SIG-M5 (cell line): ENCODE measurements around the gene TSHZ2.

ENCODE experiments used
- DNase-seq: peaks from one replicate; lab custom pipeline; 2025; lab: John Stamatoyannopoulos, UW

TSHZ2 gene

DNA sequence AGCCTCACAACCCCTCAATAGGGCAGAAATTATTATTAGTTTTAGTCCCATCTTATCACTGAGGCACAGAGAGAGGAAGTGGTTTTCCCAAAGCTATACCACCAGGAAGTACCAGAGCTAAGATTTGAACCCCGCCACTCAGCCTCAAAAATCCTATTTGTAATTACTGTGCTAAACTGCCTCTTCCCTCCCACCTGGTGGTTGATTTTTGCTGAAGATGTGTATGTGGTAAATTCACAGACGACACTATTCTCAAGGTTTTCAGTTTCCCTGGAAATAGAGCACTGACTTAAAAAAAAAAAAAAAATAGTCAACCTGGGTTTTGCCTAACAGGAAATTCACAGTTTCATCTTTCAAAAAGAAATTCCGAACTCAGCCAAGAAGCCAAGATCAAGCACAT lies 57.9 kb downstream of the TSHZ2 start:
- no peak for DNase-seq

DNA sequence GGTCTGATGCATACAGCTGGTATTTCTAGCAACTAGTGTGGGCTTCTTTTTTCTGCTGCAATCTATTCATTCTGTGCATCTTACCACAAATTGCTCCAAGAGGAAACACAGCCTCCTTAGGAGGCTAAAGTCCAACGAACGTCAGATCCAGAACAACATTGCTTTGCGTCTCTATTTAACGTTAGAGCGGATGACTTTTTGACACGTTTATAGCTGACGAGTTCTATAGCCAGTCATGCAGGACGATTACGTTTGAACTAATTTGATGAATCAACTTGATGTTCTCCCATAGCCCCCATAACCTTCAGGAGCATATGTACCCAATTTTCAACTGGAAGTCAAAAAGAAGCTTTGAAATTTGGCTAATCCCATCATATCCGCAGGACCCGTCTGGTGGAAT lies 59.9 kb downstream of the TSHZ2 start:
- DNase-seq: no peak

DNA sequence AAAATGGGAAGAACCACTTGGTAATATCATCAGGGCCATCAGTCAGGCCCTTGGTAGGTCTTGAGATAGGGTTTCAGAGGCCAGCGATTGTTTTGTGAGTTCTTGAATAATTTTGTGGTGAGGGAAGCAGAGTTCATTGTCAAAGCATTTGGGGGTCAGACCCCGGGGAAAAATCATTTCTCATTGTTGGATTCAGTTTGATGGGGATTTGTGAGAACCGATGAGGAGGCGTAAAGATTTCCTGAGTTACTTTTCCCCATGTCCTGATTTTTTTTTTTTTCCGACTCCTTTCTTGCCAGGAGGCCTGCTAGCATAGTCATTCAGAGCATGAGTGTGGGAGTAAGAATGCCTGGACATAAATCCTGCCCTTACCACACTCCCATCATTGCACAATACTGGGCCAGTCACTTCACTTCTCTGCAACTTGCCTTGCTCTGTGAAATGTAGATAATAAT lies 60.3 kb downstream of the TSHZ2 start:
- DNase-seq: no peak

DNA sequence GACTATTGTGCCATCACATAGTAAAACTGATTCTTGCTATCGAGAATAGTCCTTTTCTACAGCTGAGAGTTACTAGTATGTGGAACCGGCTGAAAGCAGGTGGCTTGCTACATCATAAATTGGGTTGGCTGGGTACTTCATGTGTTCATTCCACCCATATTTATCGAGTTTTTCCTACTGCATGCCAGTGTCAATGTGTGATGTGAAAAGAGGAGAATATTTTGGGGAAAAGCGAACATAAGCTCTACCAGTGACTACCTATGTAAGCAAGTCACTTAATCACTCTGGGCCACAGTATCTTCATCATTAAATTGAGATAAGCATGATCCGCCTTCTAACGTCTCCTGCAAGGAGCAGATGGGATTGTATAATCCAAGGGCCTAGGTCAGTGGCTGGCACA lies 61.0 kb downstream of the TSHZ2 start:
- DNase-seq: no peak

DNA sequence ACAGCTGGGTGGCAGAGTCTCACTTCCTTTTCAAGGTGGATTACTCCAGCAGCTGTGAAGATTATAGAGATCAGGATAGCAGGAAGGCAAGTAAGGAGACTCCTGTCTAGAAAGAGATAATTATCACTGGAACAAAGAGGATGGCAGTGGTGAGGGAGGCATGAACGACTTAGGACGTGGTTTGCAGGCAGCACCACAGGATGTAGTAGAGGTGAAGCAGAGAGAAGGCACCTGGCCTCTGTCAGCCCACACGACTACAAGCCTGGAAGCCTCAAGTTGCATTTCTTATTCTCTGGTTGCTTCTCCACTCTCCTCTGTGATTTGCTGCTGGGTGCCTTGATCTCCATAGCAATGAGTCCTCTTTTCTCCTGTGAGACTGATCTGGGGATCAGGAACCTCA lies 62.7 kb downstream of the TSHZ2 start:
- no peak for DNase-seq

DNA sequence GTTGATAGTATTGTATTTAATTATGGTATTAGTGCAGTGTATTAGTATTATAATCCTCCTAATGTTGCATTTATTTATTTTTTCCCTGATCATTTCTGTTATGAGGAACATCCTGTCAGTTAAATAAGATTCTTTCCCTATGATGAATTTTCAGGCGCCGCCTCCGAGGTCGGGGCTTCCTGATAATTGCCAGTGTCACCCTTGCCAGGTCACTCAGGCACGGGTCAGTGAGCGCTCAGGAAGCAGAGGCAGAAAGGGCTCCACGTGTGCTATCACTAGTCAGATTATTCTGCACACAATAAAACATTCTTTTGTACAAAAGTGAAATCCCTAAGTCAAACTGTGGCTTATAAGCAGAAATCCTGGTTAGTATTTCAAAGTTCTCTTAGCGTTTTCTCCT lies 64.8 kb downstream of the TSHZ2 start:
- no peak for DNase-seq

DNA sequence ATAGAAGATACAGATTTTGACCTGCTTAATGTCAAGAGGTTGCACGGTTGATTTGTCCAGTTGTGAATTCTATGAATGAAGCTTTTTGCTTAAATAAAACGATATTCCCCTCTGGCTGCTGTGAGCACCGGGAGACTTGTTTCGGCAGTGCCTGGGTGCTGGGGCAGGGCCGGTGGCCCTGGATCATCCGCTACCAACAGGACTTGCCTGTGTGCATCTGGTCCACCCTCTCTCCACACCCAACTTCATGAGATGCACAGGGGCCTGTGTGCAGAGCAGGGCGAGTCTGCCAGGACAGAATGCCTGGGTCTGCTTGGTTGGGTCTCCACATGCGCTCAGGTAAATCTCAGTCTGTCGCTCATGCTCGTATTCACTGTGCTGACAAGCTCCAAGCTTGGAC lies 65.5 kb downstream of the TSHZ2 start:
- no peak for DNase-seq

DNA sequence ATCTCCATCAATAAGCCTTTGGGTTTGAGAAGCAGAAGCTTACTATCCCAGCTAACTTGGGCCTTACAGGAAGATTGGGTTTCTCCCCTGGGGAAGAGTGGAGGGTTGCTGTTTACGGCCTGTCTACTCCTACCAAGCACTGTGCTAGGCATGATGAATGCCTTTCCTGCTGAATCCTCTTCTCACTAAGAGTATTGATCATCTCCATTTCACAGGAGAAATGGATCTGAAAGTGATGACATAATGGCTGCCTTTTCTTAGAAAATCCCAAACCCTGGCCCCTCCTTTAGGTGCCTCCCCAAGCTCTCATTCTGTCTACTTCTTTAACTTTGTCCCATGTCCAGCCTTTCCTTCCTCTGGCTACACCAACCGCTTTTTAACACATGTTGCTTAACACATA lies 66.1 kb downstream of the TSHZ2 start:
- no peak for DNase-seq

DNA sequence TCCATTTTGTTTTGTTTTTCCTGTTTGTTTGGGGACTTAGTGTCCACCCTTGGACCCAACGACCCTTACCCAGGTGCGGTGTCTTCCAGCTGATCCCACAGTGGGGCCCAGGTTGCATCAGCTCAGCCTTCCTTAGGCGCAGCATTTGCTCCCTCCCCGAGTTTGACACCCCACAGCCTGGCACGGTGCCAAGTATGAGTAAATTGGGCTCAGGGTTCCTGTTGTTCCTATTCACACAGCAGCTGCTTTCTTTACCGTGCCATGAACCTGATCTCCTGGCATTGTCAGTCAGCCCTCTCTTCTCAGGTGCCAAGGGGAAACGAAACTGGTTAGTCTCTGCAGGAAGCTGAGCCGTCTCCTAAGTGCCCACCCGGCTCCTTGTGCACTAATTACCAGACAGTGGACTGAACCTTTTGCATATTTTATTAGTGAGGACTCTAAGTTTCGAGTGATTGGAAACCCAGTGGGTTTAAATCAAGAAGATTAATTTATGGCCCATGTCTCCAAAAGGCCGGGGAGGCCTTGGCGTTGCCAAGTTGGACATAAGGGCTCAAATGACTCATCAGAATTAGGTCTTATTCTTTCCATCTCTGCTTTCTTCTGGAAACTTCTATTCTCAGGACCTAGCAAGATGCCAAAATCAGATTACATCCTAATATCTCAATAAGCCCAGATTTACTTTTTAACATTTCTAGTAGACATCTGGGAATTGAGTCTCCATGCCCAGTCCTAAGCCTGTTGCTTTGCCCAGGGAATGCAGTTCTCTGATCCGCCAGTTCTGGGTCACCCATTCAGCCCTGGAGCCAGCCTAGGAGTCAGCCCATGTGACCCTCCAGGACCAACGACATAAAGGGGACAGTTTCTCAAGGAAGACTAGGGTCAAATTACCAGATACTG lies 68.8 kb downstream of the TSHZ2 start:
- DNase-seq: no peak

DNA sequence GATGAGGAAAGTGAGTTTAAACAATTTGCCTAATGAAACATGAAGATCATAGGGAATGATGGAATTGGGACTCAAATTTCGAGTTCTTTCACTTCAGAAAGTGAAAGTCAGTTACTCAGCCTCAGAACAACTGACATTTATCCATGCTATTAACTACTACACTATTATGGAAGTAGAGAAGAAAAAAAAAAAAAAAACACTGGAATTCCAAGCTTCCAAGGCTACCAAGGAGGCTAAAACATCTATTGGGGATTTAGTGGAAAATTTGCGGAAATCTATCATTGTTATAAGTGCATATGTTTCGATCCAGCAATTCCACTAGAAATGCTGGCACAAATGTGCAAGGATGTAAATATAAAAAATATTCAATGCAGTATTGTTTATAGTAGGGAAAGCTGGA lies 70.4 kb downstream of the TSHZ2 start:
- DNase-seq: no peak

DNA sequence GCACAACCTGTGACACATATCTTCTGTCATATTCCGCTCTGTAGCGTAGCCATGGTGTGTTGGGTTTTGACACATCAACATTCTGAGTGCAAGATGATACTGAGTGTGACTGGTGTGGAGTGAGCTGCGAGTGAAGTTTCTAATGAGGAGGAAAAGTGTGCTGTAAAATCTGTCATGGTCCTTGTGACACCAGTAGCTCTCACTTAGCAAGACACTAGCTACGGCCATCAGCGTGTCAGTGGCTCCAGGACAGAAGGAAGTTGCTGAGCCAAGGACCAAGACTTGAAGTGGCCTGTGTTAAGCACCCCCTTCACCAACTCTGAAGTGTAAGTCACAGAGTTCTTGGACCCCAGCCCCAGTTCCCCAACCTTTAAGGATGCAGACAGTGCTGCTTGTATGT lies 72.1 kb downstream of the TSHZ2 start:
- no peak for DNase-seq

DNA sequence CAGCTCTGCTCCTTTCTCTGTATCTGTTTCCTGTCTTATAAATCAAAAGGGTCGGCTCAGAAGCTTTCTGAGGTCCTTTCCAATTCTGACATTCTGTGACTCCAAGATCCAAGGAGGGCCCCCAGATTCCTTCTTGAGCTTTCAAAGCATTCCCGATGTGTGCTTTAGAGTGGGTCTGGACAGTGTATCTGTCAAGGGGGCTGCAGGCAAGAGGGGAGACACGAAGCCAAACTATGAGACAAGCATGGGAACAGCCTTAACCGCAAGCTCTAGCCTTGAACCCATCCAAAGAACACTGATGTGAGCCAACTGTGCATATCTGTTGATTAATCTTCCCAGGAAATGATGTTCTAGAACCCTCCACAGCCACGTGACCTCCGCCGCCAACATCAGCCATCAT lies 73.8 kb downstream of the TSHZ2 start:
- DNase-seq: no peak

DNA sequence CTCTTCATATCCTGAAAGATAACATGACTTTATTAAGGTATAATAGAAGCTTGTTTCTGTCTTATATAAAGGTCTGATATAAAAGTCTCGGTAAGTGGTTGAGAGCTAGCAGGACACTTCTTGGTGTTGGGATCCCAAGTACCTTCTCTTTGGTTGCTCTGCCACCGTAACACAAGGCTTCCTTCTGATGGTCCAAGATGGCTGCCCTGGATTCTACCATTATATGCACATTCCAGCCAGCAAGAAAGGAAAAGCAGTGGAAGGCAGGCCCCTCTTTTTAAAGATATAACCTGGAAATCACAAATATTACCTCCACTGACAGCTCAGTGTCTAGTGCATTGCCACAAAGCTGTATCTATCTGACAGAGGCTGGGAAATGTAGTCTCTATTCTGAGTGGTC lies 75.0 kb downstream of the TSHZ2 start:
- no peak for DNase-seq

DNA sequence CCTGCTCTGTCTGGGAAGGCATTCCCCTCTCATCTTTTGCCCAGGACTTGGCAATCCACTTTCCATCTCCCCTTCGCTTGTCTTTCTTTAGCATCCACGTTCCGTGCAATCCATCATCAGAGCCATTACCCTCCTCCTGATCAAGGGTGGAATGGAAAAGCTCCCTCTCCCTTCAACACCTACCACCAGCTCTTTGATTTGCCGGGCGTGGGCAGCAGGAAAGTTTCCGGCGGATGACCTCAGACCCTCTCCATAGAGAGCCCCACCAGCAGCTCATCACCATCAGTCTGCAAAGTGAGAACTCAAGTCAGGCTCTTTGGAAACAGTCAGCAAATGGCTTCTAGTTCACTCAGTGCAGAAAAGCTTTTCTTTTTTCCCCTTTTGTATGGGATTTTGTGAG lies 76.2 kb downstream of the TSHZ2 start:
- DNase-seq: no peak

DNA sequence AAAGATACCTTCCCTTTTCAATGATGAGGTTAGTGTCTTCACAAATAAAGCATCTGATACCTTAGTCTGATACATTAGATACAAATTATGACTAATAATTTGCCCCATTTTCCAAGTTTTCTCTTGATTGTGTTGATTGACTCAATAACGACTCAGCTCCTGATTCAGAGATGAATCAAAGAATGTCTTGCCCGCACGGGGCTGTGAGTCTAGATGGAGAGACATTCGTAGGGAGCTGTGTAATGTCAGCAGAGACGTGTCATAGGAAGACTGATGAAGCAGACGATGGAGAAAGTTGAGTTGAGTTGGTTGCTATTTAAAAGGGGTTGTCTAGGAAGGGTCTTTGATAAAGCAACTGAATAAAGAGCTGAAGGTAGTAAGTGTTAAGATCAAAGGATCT lies 78.2 kb downstream of the TSHZ2 start:
- DNase-seq: no peak

DNA sequence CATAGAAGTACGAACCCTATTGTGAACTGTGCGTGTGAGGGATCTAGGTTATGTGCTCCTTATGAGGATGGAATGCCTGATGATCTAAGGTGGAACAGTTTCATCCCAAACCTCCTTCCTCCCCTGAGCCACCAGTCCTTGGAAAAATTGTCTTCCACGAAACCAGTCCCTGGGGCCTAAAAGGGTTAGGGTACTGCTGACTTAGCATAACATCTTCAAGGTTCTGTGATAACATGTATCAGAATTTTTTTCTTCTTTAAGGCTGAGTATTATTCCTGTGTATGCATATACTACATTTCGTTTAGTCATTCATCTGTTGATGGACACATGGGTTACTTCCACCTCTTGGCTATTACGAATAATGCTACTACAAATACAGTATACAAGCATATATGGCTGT lies 80.2 kb downstream of the TSHZ2 start:
- DNase-seq: no peak

DNA sequence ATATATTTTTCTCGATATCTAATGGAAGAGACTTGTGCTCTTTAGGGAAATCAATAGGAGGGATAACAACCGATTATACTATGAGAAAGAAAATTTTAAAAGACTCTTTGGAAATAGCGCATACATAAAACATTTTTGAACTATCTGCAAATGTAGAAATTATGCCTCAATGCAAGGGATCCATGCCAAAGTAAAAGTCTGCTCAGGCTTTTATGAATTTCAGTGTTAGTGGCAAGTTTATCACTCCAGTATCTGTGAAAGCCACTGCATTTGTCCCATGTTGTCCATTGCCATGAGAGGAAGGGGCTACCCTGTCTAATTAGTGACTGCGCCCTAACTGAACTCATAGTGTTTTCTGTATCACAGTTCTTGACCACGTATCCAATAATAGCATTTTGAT lies 81.4 kb downstream of the TSHZ2 start:
- DNase-seq: no peak

DNA sequence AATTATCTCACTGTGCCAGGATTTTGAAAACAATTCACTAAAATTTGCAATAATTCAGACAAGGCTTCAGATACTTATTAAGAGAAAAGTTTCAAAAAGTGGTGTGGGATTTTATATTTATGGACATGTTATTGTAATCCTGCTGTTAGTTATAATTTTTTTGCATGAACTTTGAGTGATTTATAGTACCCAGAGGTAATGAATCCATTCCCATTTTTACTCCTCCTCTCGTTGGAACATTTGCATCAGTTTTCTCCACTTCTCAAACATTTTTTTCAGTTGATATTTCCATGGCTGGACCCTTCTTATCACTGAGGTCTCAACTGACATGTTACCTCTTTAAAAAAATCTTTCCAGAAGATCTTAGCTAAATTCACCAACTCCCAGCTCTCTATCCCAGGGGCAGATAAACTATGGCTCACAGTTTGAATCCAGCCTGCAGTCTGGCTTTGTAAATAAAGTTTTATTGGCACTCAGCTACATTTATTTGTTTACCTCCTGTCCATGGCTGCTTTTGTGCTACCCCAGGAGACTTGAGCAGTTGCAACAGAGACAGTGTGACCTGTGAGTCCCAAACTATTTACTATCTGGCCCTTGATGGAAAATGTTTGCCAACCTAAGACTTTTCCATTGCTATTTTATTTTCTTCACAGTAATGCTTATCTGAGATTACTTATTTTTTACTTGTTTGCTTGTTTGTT lies 83.4 kb downstream of the TSHZ2 start:
- DNase-seq: no peak

DNA sequence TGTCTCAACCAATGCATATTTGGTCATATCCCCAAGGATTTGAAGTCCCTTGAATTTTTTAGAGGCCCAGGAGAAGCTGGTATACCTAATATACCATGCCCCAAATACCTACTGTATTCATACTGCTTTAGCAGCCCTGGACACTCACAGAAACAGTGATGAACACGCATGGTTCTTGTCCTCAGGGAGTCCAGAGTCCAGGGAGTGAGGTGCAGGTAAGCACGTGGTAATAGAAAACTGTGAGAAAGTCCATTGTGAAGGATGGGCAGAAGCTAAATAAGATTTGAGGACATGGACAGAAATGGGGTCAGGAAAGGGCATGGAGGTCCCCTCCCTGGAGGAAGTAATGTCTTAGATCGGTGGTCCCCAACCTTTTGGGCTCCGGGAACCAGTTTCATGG lies 85.4 kb downstream of the TSHZ2 start:
- no peak for DNase-seq

DNA sequence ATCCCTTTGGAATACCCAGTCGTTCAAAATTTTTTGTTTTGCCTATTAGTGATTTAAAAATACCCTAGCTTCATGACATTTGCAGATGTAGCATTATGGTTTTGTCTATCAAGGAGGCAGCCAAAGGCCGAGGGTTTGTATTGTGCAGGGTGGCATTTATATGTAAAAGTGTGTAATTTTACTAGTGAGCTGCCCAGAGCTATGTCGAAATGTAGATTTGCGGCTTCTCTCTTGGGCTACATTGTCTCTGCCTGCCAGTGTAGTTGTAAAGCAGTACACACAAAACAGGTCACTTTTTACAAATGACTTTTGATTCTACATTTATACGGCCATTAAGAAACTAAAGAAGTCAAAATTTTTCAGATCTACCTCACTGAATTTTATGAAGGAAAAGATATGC lies 87.7 kb downstream of the TSHZ2 start:
- no peak for DNase-seq

DNA sequence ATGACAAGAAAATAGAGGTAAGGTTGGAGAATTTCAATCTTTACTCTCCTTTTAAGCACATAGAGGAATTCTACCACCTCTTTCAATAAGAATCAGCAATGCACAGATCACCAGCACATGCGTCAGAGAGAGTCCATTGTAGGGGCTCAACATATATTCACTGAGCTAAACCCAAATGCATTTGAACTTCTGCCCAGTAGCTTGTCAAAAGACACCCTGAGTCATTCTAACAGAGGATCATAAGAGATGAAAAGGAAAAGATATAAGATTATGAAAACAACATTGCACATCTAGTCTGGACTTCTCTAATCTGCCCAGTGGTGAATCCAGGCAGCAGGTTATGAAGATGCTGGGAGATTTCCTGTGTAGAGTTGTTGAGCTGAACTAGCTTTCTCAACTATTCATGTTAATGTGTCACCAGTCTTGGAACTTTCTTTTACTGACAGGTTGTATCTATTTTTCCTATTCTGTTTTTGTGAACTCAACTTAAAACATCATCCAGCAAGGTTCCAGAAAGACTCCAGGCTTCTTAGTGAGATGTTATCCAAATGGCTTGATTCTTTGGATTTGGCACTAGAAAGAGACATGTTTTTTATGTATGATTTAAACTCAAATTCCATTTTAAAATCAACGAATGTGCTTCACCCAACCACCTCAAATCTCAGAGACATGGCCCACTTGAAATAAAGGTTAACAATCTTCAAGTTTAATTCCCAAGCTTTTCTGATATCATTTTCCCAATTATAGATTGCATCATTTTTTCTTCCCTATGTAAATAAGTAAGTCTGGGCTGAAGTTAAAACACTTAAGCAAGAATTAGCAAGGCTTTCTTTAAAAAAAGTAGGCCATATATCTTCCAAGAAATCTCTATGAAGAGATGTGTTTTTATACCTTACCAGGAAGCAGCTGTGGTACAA lies 89.3 kb downstream of the TSHZ2 start:
- DNase-seq: no peak

DNA sequence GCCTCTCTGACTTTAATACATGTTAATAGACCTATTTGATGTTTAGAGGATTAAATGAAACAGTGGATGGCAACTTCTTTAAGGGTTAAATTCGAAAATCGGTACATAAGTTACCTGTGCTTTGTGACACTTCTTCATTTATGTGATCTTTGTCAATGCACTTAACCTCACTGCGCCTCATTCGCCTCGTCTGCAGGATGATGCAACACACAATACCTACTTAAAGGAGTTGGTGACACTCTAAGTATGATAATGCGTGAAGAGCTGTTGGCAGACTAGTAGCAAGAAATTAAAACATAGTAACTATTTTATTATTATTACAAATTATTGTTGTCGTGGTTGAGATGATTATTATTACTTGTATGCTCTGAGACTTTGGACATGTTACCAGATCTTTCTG lies 92.8 kb downstream of the TSHZ2 start:
- no peak for DNase-seq

DNA sequence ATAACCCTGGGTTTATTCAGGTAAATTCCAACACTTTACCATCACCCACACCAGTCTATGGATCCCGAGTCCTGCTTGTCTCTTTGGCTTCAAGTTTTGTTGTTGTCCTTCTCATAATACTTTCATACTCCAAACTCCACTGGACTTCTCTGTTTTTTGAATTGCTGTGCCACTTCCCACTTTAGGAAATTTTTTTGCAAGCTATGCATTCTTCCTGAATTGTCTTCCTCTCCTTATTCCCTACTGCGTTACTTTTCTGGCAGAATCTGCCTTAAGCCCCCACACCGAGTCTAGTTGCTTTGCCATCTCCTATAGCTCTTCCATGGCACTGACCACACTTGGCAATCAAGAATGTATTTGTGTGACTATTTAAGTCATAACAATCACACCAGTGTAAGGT lies 96.1 kb downstream of the TSHZ2 start:
- no peak for DNase-seq
